ENCODE measurements around the gene RREB1. TPM values are rescaled to one million over a fixed set of nuclear protein-coding genes. Genes with fewer than 3 reads are reported as not detected.

The RREB1 gene
- total RNA-seq, 1 experiment from 2014 or later = 51.1 TPM

DNA sequence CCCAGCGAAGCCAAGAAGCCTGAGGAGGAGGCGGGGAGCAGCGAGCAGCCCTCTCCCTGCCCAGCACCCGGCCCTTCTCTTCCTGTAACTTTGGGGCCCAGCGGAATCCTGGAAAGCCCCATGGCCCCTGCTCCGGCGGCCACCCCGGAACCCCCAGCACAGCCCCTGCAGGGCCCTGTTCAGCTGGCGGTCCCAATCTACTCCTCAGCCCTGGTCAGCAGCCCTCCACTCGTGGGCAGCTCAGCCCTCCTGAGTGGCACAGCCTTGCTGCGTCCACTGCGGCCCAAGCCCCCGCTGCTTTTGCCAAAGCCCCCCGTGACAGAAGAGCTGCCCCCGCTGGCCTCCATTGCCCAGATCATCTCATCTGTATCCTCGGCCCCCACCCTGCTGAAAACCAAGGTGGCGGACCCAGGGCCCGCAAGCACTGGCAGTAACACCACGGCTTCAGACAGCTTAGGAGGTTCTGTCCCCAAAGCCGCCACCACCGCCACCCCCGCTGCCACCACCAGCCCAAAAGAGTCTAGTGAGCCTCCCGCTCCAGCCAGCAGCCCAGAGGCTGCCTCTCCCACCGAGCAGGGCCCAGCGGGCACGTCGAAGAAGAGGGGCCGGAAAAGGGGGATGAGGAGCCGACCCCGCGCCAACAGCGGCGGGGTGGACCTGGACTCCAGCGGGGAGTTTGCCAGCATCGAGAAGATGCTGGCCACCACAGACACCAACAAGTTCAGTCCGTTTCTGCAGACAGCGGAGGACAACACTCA, 123.4 kb downstream of the RREB1 start:
- DNase-seq = no peak
- Mint-ChIP-seq H3K36me3 (ENCODE audit: insufficient read depth, unreplicated experiment) (peaks cover 79% of the 10 kb centered on the region), H3K27me3 (ENCODE audit: insufficient read depth, unreplicated experiment) (no peaks in the 10 kb centered on the region), H3K9me3 (ENCODE audit: unreplicated experiment) (no peaks in the 10 kb centered on the region), H3K27ac (ENCODE audit: unreplicated experiment) (no peak overlapping the region), H3K4me1 (ENCODE audit: low read depth, unreplicated experiment) (peaks cover 6% of the 10 kb centered on the region), H3K4me3 (ENCODE audit: unreplicated experiment) (no peak overlapping the region)
- peaks cover 4% of the 10 kb centered on the region for H3K36me3 ChIP-seq (ENCODE audit: control insufficient read depth, insufficient read depth, low read length)
- ChIA-PET POLR2A (no interaction called here), CTCF (no interaction called here)
- no peaks in the 10 kb centered on the region for H3K9me3 ChIP-seq
- intact Hi-C loops (cut with micrococcal nuclease; ENCODE audit: unreplicated experiment) = no loop called here
- BruUV-seq (replicated peaks) = no TSS peak
- TF ChIP-seq, protein P1, sequence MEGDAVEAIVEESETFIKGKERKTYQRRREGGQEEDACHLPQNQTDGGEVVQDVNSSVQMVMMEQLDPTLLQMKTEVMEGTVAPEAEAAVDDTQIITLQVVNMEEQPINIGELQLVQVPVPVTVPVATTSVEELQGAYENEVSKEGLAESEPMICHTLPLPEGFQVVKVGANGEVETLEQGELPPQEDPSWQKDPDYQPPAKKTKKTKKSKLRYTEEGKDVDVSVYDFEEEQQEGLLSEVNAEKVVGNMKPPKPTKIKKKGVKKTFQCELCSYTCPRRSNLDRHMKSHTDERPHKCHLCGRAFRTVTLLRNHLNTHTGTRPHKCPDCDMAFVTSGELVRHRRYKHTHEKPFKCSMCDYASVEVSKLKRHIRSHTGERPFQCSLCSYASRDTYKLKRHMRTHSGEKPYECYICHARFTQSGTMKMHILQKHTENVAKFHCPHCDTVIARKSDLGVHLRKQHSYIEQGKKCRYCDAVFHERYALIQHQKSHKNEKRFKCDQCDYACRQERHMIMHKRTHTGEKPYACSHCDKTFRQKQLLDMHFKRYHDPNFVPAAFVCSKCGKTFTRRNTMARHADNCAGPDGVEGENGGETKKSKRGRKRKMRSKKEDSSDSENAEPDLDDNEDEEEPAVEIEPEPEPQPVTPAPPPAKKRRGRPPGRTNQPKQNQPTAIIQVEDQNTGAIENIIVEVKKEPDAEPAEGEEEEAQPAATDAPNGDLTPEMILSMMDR (IDR thresholded peaks at IDR 0.05; ENCODE audit: insufficient read depth in 1 of 2, low read depth in 1 of 2, low read length in 1 of 2, severe bottlenecking in 1 of 2, unreplicated experiment in 1 of 2) = no peak
- no peaks in the 10 kb centered on the region for H3K27me3 ChIP-seq (replicated peaks; ENCODE audit: control insufficient read depth, insufficient read depth, low read length)
- H3K4me1 ChIP-seq = no peaks in the 10 kb centered on the region; the same call in 1 of the 2 replicates
- H3K4me3 ChIP-seq (ENCODE audit: low read depth, low read length) = no peak overlapping the region

DNA sequence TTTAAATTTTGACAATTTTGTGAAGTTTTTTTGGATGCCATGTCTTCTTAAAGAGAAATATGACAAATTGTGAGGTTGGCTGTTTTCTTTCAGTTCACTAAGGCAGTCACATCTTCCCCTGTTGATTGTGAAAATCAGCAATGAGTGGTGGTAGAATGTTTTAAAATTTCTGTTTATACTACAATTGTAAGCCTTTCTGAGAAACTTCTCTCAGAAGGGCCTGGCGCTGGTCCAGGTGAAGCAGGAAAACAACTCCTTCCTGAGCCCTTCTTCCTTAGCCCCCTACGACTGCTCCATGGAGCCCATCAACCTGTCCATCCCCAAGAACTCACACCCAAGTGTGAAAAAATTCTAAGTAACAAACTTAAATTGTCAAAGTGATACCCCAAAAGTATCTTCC, 124.6 kb downstream of the RREB1 start:
- DNase-seq = no peak
- intact Hi-C loops (cut with micrococcal nuclease; ENCODE audit: unreplicated experiment) = no loop called here
- CTCF ChIA-PET = no interaction called here
- Histone ChIP-seq H3K36me3 (ENCODE audit: control insufficient read depth, insufficient read depth, low read length) (peaks cover 1% of the 10 kb centered on the region), H3K27me3 (replicated peaks; ENCODE audit: control insufficient read depth, insufficient read depth, low read length) (no peaks in the 10 kb centered on the region), H3K9me3 (no peaks in the 10 kb centered on the region), H3K4me1 (no peaks in the 10 kb centered on the region; the same call in 1 of the 2 replicates), H3K4me3 (ENCODE audit: low read depth, low read length) (no peak overlapping the region)
- Mint-ChIP-seq H3K4me3 (ENCODE audit: unreplicated experiment) (no peak overlapping the region), H3K4me1 (ENCODE audit: low read depth, unreplicated experiment) (peaks cover 9% of the 10 kb centered on the region), H3K36me3 (ENCODE audit: insufficient read depth, unreplicated experiment) (peaks cover 78% of the 10 kb centered on the region), H3K9me3 (ENCODE audit: unreplicated experiment) (no peaks in the 10 kb centered on the region), H3K27ac (ENCODE audit: unreplicated experiment) (no peak overlapping the region), H3K27me3 (ENCODE audit: insufficient read depth, unreplicated experiment) (no peaks in the 10 kb centered on the region)
- TF ChIP-seq, protein P1 (IDR thresholded peaks at IDR 0.05; ENCODE audit: insufficient read depth in 1 of 2, low read depth in 1 of 2, low read length in 1 of 2, severe bottlenecking in 1 of 2, unreplicated experiment in 1 of 2) = no peak
- no TSS peak for BruUV-seq (replicated peaks)
- POLR2A ChIA-PET = no interaction called here

DNA sequence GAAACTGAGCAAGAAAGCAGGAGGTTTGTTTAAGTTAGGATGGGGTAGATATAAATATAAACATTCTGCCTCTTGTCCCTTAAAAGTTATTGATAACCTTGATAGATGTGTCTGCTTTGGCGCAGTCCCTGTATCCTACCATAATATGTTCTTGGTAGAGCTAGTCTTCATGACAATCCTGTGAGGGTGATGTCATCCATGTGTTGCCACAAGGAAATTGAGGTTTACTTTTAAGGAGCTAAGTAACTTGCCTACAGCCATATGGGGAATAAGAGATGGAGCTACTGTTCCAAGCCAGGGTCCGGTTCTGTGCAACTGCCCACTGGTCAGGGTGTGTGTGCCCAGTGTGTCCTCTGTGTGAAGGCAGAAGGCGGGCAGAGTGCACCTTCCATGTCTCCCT, 126.8 kb downstream of the RREB1 start:
- ChIA-PET CTCF (no interaction called here), POLR2A (no interaction called here)
- Mint-ChIP-seq H3K9me3 (ENCODE audit: unreplicated experiment) (no peaks in the 10 kb centered on the region), H3K4me3 (ENCODE audit: unreplicated experiment) (no peak overlapping the region), H3K36me3 (ENCODE audit: insufficient read depth, unreplicated experiment) (peaks cover 71% of the 10 kb centered on the region), H3K27me3 (ENCODE audit: insufficient read depth, unreplicated experiment) (no peaks in the 10 kb centered on the region), H3K4me1 (ENCODE audit: low read depth, unreplicated experiment) (peaks cover 17% of the 10 kb centered on the region), H3K27ac (ENCODE audit: unreplicated experiment) (no peak overlapping the region)
- intact Hi-C loops (cut with micrococcal nuclease; ENCODE audit: unreplicated experiment) = no loop called here
- H3K4me3 ChIP-seq (ENCODE audit: low read depth, low read length) = no peak overlapping the region
- no TSS peak for BruUV-seq (replicated peaks)
- TF ChIP-seq, protein P1 (IDR thresholded peaks at IDR 0.05; ENCODE audit: insufficient read depth in 1 of 2, low read depth in 1 of 2, low read length in 1 of 2, severe bottlenecking in 1 of 2, unreplicated experiment in 1 of 2) = no peak
- no peaks in the 10 kb centered on the region for H3K9me3 ChIP-seq
- H3K4me1 ChIP-seq = peaks cover 3% of the 10 kb centered on the region; the same call in 1 of the 2 replicates
- H3K36me3 ChIP-seq (ENCODE audit: control insufficient read depth, insufficient read depth, low read length) = peaks cover 3% of the 10 kb centered on the region; the same call in 1 of the 2 replicates
- no peaks in the 10 kb centered on the region for H3K27me3 ChIP-seq (replicated peaks; ENCODE audit: control insufficient read depth, insufficient read depth, low read length)
- DNase-seq = no peak

All from Caco-2 (cell line).